Central memory CD8-positive, alpha-beta T cell (primary cell): Measurements from ENCODE around the gene LAMA3.

Experiments
- ATAC-seq: fragments of 150-1000 bp; cut with Tn5 transposase; replicated peaks from 2 replicates; pipeline ENCODE4 v1.10.0; 2022; ENCODE audit warnings: mild to moderate bottlenecking, moderate FRiP score, moderate number of reproducible peaks; ENCODE audit not compliant: poor library complexity, severe bottlenecking; ENCODE audit errors: extremely low read depth
- DNase-seq, 2 donors: peaks; one replicate each; pipeline ENCODE4 v3.0.0; 2021; ENCODE audit warnings: low spot score in 2 of 2
- H3K27ac Mint-ChIP-seq: one replicate; pipeline ENCODE4 v1.8.0; 2022; ENCODE audit warnings: low read depth, mild to moderate bottlenecking, moderate library complexity, mixed read lengths
- H3K27me3 Mint-ChIP-seq: one replicate; pipeline ENCODE4 v1.8.0; 2022; ENCODE audit warnings: mixed read lengths
- H3K36me3 Mint-ChIP-seq: one replicate; pipeline ENCODE4 v1.8.0; 2022; ENCODE audit warnings: mild to moderate bottlenecking, moderate library complexity, mixed read lengths; ENCODE audit not compliant: insufficient read depth
- H3K4me1 Mint-ChIP-seq: one replicate; pipeline ENCODE4 v1.8.0; 2022; ENCODE audit warnings: mixed read lengths
- H3K4me3 Mint-ChIP-seq: one replicate; pipeline ENCODE4 v1.8.0; 2022; ENCODE audit warnings: mild to moderate bottlenecking, moderate library complexity, mixed read lengths
- H3K9me3 Mint-ChIP-seq: one replicate; pipeline ENCODE4 v1.8.0; 2022; ENCODE audit warnings: mixed read lengths

Gene LAMA3

DNA sequence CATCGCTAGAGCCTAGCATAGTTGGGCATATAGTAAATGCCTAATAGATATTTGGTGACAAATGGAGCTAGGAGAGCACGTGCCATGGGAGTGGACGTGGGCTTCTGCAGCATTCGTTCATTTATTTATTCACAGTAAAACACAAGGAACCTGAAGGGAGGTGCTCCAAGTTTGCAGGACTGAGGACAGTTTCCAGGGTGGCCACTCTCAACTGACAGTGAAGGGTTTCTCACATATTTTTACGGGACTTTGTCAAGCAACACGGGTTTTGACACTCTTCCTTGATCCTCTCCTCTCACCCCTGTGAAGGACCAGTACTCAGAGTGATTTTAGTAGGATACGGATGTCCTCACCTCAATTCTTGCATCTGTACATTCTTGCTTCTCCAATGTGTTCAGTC is 190.3 kb downstream of the LAMA3 start:
- ATAC-seq = no peak
- Mint-ChIP-seq H3K4me3 (no peak overlapping the region), H3K27ac (no peak overlapping the region), H3K9me3 (no peaks in the 10 kb centered on the region), H3K36me3 (no peaks in the 10 kb centered on the region), H3K27me3 (no peaks in the 10 kb centered on the region), H3K4me1 (peaks cover 11% of the 10 kb centered on the region)
- no peak for DNase-seq

GRCh38 chr18:23879966-23880565 is 190.8 kb downstream of the LAMA3 start:
- Mint-ChIP-seq H3K27me3 (no peaks in the 10 kb centered on the region), H3K9me3 (no peaks in the 10 kb centered on the region), H3K27ac (no peak overlapping the region), H3K36me3 (no peaks in the 10 kb centered on the region), H3K4me1 (peaks cover 15% of the 10 kb centered on the region), H3K4me3 (no peak overlapping the region)
- DNase-seq (no peak), ATAC-seq (no peak)

DNA sequence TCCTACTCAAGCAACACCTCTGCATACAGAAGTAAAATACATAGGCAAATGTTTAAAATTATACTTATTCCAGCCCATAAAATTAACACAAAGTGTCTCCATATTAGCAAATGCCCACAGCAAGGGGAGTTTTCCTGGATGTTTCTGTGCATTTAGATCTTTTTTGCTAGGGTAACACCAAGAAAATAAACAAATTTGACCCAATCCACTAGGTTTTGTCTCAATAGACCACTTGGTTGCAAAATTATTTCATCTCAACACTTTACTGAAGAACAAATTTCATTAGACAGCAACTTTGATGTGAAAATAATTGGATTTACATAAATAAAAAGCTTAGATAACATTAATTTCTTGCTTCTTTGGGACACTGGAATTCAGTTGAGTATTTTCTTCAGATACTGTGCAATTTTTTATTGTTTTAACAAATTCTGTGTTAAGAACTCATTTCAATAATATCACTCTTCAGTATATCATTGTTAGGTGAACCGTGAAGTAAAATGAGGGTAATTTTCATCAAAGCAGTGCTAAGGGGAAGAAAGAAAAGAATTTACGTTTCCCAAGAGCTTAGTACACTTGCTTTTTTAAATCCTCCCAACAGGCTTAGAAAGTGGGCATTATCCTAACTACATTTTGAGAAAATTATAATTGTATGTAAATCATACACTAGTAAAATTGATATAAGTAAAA is 191.8 kb downstream of the LAMA3 start:
- no peak for ATAC-seq
- no peaks in the 10 kb centered on the region for H3K9me3 Mint-ChIP-seq
- peaks cover 25% of the 10 kb centered on the region for H3K4me1 Mint-ChIP-seq
- DNase-seq = no peak
- no peaks in the 10 kb centered on the region for H3K27me3 Mint-ChIP-seq
- H3K4me3 Mint-ChIP-seq = no peak overlapping the region
- H3K27ac Mint-ChIP-seq = no peak overlapping the region
- H3K36me3 Mint-ChIP-seq = no peaks in the 10 kb centered on the region

- Mint-ChIP-seq H3K9me3 (no peaks in the 10 kb centered on the region), H3K4me3 (no peak overlapping the region), H3K27me3 (no peaks in the 10 kb centered on the region), H3K4me1 (peaks cover 31% of the 10 kb centered on the region), H3K36me3 (no peaks in the 10 kb centered on the region), H3K27ac (no peak overlapping the region)
- ATAC-seq = no peak
- DNase-seq = no peak
Observed at GRCh38 chr18:23881778-23882177, 192.5 kb downstream of the LAMA3 start.

- Mint-ChIP-seq H3K36me3 (no peaks in the 10 kb centered on the region), H3K27me3 (no peaks in the 10 kb centered on the region), H3K4me3 (no peak overlapping the region), H3K4me1 (peaks cover 37% of the 10 kb centered on the region), H3K9me3 (no peaks in the 10 kb centered on the region), H3K27ac (no peak overlapping the region)
- ATAC-seq = no peak
- DNase-seq = no peak
Observed at GRCh38 chr18:23882616-23883276, 193.5 kb downstream of the LAMA3 start.

- Mint-ChIP-seq H3K36me3 (no peaks in the 10 kb centered on the region), H3K27me3 (no peaks in the 10 kb centered on the region), H3K4me3 (no peak overlapping the region), H3K4me1 (peaks cover 37% of the 10 kb centered on the region), H3K27ac (no peak overlapping the region), H3K9me3 (no peaks in the 10 kb centered on the region)
- ATAC-seq = no peak
- DNase-seq = no peak
Observed at GRCh38 chr18:23883277-23883790, 194.1 kb downstream of the LAMA3 start.

DNA sequence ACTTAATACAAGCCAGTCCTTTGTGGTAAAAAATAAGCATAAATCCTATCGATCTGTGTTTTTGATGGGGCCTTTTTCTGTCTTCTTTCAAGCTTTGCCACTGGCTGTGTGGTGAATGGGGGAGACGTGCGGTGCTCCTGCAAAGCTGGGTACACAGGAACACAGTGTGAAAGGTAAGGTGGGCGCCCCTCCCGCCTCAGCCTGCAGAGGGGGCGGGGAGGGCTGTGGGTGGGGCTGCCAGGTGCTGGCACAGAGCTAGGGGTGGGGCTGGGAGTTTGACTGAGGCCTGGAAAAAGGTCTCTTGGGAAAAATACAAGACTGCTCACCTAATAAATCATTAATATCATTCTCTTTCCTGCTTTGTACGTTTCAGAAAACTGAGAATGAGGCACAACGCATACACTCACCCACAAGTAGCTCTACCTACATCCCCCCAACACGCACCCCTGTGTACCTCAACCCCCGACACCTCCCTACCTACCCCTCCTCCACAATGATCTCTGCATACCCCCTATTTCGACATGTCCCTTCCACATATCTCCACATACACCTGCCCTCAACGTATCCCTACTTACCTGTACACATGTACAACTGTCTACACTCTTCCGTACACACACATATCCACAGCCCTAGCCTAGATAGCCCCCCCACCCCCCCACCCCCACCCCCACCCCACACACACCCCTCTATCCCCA is 195.6 kb downstream of the LAMA3 start:
- Mint-ChIP-seq H3K27me3 (no peaks in the 10 kb centered on the region), H3K9me3 (no peaks in the 10 kb centered on the region), H3K4me1 (peaks cover 37% of the 10 kb centered on the region), H3K4me3 (no peak overlapping the region), H3K27ac (peak overlapping the region; percentile 80), H3K36me3 (no peaks in the 10 kb centered on the region)
- ATAC-seq (no peak), DNase-seq (no peak)

DNA sequence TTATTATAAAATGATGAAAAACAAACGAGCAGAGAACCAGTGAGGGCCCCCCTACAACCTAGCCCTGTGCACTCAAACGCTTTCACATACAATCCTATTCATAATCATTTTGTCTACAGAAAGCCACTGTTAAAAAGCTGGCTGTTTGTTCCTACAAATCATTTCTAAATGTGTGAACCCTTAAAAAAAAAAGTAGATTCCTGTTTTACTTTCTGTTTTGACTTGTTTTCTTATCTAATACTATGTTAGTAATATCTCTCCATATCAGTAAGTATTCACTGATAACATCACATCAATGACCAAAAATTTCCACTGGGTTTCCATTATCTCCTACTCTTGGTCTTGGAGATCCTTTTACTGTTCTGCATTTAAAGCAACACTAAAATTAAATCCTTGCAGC is 196.5 kb downstream of the LAMA3 start:
- H3K4me3 Mint-ChIP-seq = peak overlapping the region; percentile 37
- no peaks in the 10 kb centered on the region for H3K27me3 Mint-ChIP-seq
- no peaks in the 10 kb centered on the region for H3K36me3 Mint-ChIP-seq
- H3K27ac Mint-ChIP-seq = peak overlapping the region; percentile 80
- peaks cover 37% of the 10 kb centered on the region for H3K4me1 Mint-ChIP-seq
- DNase-seq = no peak
- no peaks in the 10 kb centered on the region for H3K9me3 Mint-ChIP-seq
- peak; percentile 78 for ATAC-seq

DNA sequence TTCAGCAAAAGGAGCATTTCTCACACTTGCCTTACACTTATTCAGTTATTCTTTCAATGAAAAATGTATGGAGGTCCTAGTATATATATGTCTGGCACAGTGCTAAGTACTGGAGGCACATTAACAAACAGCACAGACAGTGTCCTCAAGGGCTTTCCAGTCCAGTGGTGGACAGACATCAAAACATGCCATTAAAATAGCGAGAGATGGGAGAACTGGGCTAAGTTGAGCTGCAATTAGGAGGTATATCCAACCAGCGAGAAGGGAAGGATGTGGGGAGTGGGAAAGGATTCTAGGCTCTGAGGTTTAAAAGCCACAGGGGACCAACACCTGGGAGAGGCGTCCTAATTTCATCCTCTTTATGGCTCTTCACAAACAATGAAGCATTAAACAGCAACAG is 197.8 kb downstream of the LAMA3 start:
- no peaks in the 10 kb centered on the region for H3K9me3 Mint-ChIP-seq
- H3K27me3 Mint-ChIP-seq = no peaks in the 10 kb centered on the region
- DNase-seq = no peak
- no peak overlapping the region for H3K4me3 Mint-ChIP-seq
- no peak for ATAC-seq
- H3K4me1 Mint-ChIP-seq = peaks cover 37% of the 10 kb centered on the region
- H3K36me3 Mint-ChIP-seq = no peaks in the 10 kb centered on the region
- H3K27ac Mint-ChIP-seq = peak overlapping the region; percentile 18

DNA sequence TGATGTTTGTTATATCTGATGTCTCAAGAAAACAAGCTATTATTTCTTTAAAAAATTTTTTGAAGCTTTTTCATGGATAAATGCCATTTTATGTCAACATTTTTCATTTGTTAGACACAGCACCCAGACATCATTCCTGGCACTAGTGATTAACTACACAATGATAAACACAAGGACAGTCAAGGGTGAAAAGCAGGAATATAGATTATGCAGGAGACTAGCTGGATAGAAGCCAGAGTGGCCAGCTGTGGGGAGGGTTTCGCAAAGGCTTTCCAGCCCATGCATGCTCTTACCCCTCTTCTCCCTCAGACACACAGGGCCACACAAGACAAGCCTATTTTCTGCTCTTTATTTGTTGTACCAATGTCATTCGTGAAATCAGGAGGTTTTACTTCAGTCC is 198.2 kb downstream of the LAMA3 start:
- Mint-ChIP-seq H3K9me3 (no peaks in the 10 kb centered on the region), H3K27me3 (no peaks in the 10 kb centered on the region), H3K4me1 (peaks cover 37% of the 10 kb centered on the region), H3K4me3 (no peak overlapping the region), H3K27ac (peak overlapping the region; percentile 38), H3K36me3 (no peaks in the 10 kb centered on the region)
- DNase-seq = no peak
- ATAC-seq = no peak

DNA sequence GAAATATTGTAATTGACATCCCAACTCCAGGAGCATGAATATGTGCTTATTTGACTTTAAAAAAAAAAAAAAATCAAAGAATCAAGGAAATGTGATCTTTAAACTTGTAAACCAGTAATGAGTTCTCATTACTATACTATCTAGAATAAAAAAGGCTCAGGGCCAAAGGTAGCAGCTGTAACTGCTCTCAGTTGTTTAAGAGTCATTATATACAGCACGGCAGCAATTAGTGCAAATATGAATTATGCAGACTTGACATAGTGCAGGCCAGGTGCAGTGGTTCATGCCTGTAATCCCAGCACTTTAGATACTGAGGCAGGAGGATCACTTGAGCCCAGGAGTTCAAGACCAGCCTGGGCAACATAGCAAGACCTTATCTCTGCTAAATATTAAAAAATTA is 199.6 kb downstream of the LAMA3 start:
- Mint-ChIP-seq H3K4me1 (peaks cover 33% of the 10 kb centered on the region), H3K27me3 (no peaks in the 10 kb centered on the region), H3K4me3 (no peak overlapping the region), H3K9me3 (no peaks in the 10 kb centered on the region), H3K36me3 (peaks cover 1% of the 10 kb centered on the region), H3K27ac (no peak overlapping the region)
- ATAC-seq (no peak), DNase-seq (no peak)

DNA sequence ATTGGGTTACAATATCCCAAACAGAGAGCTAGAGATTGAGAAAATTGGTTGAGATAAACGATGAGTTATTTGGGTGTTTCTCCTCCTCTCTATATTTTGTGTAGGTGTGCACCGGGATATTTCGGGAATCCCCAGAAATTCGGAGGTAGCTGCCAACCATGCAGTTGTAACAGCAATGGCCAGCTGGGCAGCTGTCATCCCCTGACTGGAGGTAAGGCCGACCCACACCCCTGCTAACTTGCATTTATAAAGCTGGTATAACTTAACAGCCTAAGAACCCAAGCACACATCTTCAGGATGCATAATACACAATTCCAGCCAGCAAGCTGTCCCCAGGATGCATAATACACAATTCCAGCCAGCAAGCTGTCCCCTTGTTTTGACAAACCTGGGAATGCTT is 200.7 kb downstream of the LAMA3 start:
- Mint-ChIP-seq H3K36me3 (peaks cover 1% of the 10 kb centered on the region), H3K4me1 (peaks cover 23% of the 10 kb centered on the region), H3K27ac (no peak overlapping the region), H3K4me3 (no peak overlapping the region), H3K9me3 (no peaks in the 10 kb centered on the region), H3K27me3 (no peaks in the 10 kb centered on the region)
- DNase-seq = no peak
- no peak for ATAC-seq
